Motor neuron (in vitro differentiated cells): ENCODE data around the gene ADAM8. TPM values are rescaled to one million over a fixed set of nuclear protein-coding genes. Genes with fewer than 3 reads are reported as not detected.
"Not testable (repeated sequence)": the region's sequence is repeated elsewhere in the genome, so short reads cannot be mapped to it uniquely, and the experiment has no call there.

Experiments used
- ATAC-seq, 8 experiments: fragments of 200-7000 bp; cut with Tn5 transposase; replicated peaks in 6 of 8; 2 replicates each; pipeline ENCODE4 v1.8.0; 2021; ENCODE audit warnings: mild to moderate bottlenecking in 8 of 8, moderate library complexity in 8 of 8
- H3K27ac ChIP-seq, 2 donors: fragments of 250-450 bp; sonication (Bioruptor Pico); 2 replicates each; pipeline ENCODE4 v1.9.0; 2021; ENCODE audit warnings: antibody characterized with exemption in 2 of 2, mild to moderate bottlenecking in 2 of 2, moderate library complexity in 1 of 2
- H3K4me1 ChIP-seq, 2 donors: fragments of 250-450 bp; sonication (Bioruptor Pico); replicated peaks in 1 of 2; 2 replicates each; pipeline ENCODE4 v1.6.1; 2021; ENCODE audit warnings: antibody characterized with exemption in 2 of 2, mild to moderate bottlenecking in 2 of 2, moderate library complexity in 1 of 2
- H3K4me3 ChIP-seq, 5 donors: fragments of 250-450 bp; sonication (Bioruptor Pico); 2 replicates each; pipeline ENCODE4 v1.9.0; 2021; ENCODE audit warnings: antibody characterized with exemption in 5 of 5, mild to moderate bottlenecking in 5 of 5, moderate library complexity in 4 of 5
- WGBS, 10 experiments: fragments of 450-650 bp; shearing (Covaris generic); methylation state at CpG; one replicate each; pipeline ENCODE4 v1.0.0; 2022; 5-methylcytosine and 5-hydroxymethylcytosine counted together
- in situ Hi-C, 9 experiments: fragments of 400-800 bp; cut with MboI; loops; one replicate each; pipeline ENCODE4 v1.15.0; 2021; ENCODE audit warnings: low sequenced_read_pairs in 9 of 9, low pct_unique_long_range_greater_than_20kb in 2 of 9; ENCODE audit not compliant: unreplicated experiment in 9 of 9
- total RNA-seq, 8 experiments: library from RNA; unstranded; fragments of 300-600 nt; gene quantifications; 2 replicates each; pipeline versions ENCODE4 v1.2.3 to v1.2.4, GENCODE V29; 2022

ADAM8 gene
- 1 to 10 TPM in 5 of 8 experiments, under 1 TPM in 3; 0.66 to 2.2 (median 1.2) TPM for total RNA-seq

- WGBS, 10 experiments = 0 to 20% (median 20%) methylated on average over 1 to 5 of the region's 63 CpGs; no CpG with 5 or more reads in 7 of the 10 experiments
- no peak within 1 kb of the TSS for H3K4me3 ChIP-seq
Measured at GRCh38 chr10:133276435-133277201, at the start of gene ADAM8. Gene ADAM8 (minus strand): TSS chr10:133276868. CDS start chr10:133276817, 51 bp downstream.

GRCh38 chr10:133326223-133326551 is 49.5 kb upstream of the ADAM8 start:
- in situ Hi-C loops = no loop called here
- ATAC-seq = no peak
- Histone ChIP-seq H3K27ac (peak overlapping the region; percentile 81 to 92), H3K4me3 (peak overlapping the region; percentile 39 to 73 (median 51)), H3K4me1 (peaks cover 17 to 20% of the 10 kb centered on the region in 2 donors)
- 20 to 96% (median 60%) methylated on average over 2 to 4 of the region's 9 CpGs; no CpG with 5 or more reads in 6 of the 10 experiments for WGBS, 10 experiments

More at GRCh38 chr10:133276435-133277201, at the start of gene ADAM8:
- ATAC-seq = peak in 5 of 8 experiments; percentile 1 to 37 (median 18)
- Histone ChIP-seq H3K27ac (no peak within 1 kb of the TSS), H3K4me1 (peaks cover 21 to 54% of the 10 kb centered on the region in 2 donors)
- in situ Hi-C loops = loop anchor here in 1 of 9 experiments (25.0 kb wide), 1 partner anchor 339 kb away; the partner anchor contains the start of gene CFAP46

- in situ Hi-C loops = no loop called here
- peak overlapping the region; percentile 39 to 73 (median 51) for H3K4me3 ChIP-seq
- H3K4me1 ChIP-seq = peaks cover 17 to 20% of the 10 kb centered on the region in 2 donors
- 0% methylated on average over 1 of the region's 91 CpGs; no CpG with 5 or more reads in 9 of the 10 experiments for WGBS, 10 experiments
- ATAC-seq = peak in 7 of 8 experiments; percentile 2 to 44 (median 41)
- peak overlapping the region; percentile 81 to 92 for H3K27ac ChIP-seq
Measured at GRCh38 chr10:133325440-133326222, 49.0 kb upstream of the ADAM8 start.

- WGBS, 10 experiments = no CpG with 5 or more reads among the region's 20 CpGs
- Histone ChIP-seq H3K27ac (peak overlapping the region; percentile 81 to 92), H3K4me3 (peak overlapping the region; percentile 39 to 73 (median 51)), H3K4me1 (peaks cover 16 to 20% of the 10 kb centered on the region in 2 donors)
- peak in 6 of 8 experiments; percentile 4 to 43 (median 31) for ATAC-seq
- in situ Hi-C loops = no loop called here
Measured at GRCh38 chr10:133324857-133325260, 48.2 kb upstream of the ADAM8 start.

GRCh38 chr10:133324198-133324792 is 47.6 kb upstream of the ADAM8 start:
- in situ Hi-C loops = no loop called here
- Histone ChIP-seq H3K4me1 (peaks cover 11 to 18% of the 10 kb centered on the region in 2 donors), H3K27ac (peak overlapping the region; percentile 81 to 92), H3K4me3 (peak overlapping the region; percentile 39 to 73 (median 51))
- WGBS, 10 experiments = no CpG with 5 or more reads among the region's 13 CpGs
- ATAC-seq = peak; percentile 71 to 84 (median 80)

GRCh38 chr10:133322064-133322709 is 45.5 kb upstream of the ADAM8 start:
- in situ Hi-C loops, H3K4me3 ChIP-seq, H3K27ac ChIP-seq, ATAC-seq: not testable (repeated sequence)
- no CpG with 5 or more reads among the region's 14 CpGs for WGBS, 10 experiments
- H3K4me1 ChIP-seq = peaks cover 15 to 18% of the 10 kb centered on the region in 2 donors

GRCh38 chr10:133320852-133321422 is 44.3 kb upstream of the ADAM8 start:
- H3K4me1 ChIP-seq = peaks cover 9 to 15% of the 10 kb centered on the region in 2 donors
- 82 to 100% (median 92%) methylated on average over 1 to 6 of the region's 6 CpGs; no CpG with 5 or more reads in 6 of the 10 experiments for WGBS, 10 experiments
- in situ Hi-C loops, H3K27ac ChIP-seq, H3K4me3 ChIP-seq, ATAC-seq: not testable (repeated sequence)

GRCh38 chr10:133318494-133319127 is 41.9 kb upstream of the ADAM8 start:
- peak; percentile 81 to 96 (median 88) for ATAC-seq
- H3K27ac ChIP-seq = peak overlapping the region; percentile 73 to 81
- H3K4me3 ChIP-seq = peak overlapping the region; percentile 41 to 70 (median 56)
- WGBS, 10 experiments = 20 to 40% methylated on average over 10 to 18 of the region's 51 CpGs; no CpG with 5 or more reads in 8 of the 10 experiments
- in situ Hi-C loops = no loop called here
- peaks cover 14 to 16% of the 10 kb centered on the region in 2 donors for H3K4me1 ChIP-seq

GRCh38 chr10:133316732-133317131 is 40.1 kb upstream of the ADAM8 start:
- no CpG with 5 or more reads among the region's 7 CpGs for WGBS, 10 experiments
- peaks cover 15 to 16% of the 10 kb centered on the region in 2 donors for H3K4me1 ChIP-seq
- no peak overlapping the region for H3K4me3 ChIP-seq
- in situ Hi-C loops = no loop called here
- ATAC-seq = no peak
- no peak overlapping the region for H3K27ac ChIP-seq

- Histone ChIP-seq H3K27ac (no peak overlapping the region), H3K4me1 (peaks cover 15 to 16% of the 10 kb centered on the region in 2 donors), H3K4me3 (no peak overlapping the region)
- in situ Hi-C loops = no loop called here
- WGBS, 10 experiments = 60 to 90% methylated on average over 1 to 3 of the region's 9 CpGs; no CpG with 5 or more reads in 8 of the 10 experiments
- no peak for ATAC-seq
Measured at GRCh38 chr10:133316266-133316665, 39.6 kb upstream of the ADAM8 start.

- H3K4me1 ChIP-seq = peaks cover 15 to 16% of the 10 kb centered on the region in 2 donors
- H3K27ac ChIP-seq = no peak overlapping the region
- WGBS, 10 experiments = 50 to 100% (median 85%) methylated on average over 1 to 5 of the region's 5 CpGs; no CpG with 5 or more reads in 4 of the 10 experiments
- no peak overlapping the region for H3K4me3 ChIP-seq
- in situ Hi-C loops = no loop called here
- peak in 2 of 8 experiments; percentile 7 to 21 for ATAC-seq
Measured at GRCh38 chr10:133315847-133316246, 39.2 kb upstream of the ADAM8 start.
